ENCODE measurements around the gene RASD2.

Gene RASD2

GRCh38 chr22:35582218-35582860, 41.7 kb downstream of the RASD2 start:
- H3K4me1 ChIP-seq (ENCODE audit: control insufficient read depth, insufficient read depth, low read length) = no peaks in the 10 kb centered on the region
- H3K36me3 ChIP-seq (ENCODE audit: control insufficient read depth, insufficient read depth, low read length) = no peaks in the 10 kb centered on the region
- no peaks in the 10 kb centered on the region for H3K27me3 ChIP-seq (ENCODE audit: control insufficient read depth, insufficient read depth, low read length)
- no peaks in the 10 kb centered on the region for H3K9me3 ChIP-seq (ENCODE audit: control insufficient read depth, insufficient read depth, low read length)
- H3K9ac ChIP-seq (ENCODE audit: low read depth, low read length) = no peak overlapping the region
- H3K4me3 ChIP-seq (ENCODE audit: low read depth, low read length) = no peak overlapping the region

- Histone ChIP-seq H3K27me3 (ENCODE audit: control insufficient read depth, insufficient read depth, low read length) (no peaks in the 10 kb centered on the region), H3K36me3 (ENCODE audit: control insufficient read depth, insufficient read depth, low read length) (no peaks in the 10 kb centered on the region), H3K9me3 (ENCODE audit: control insufficient read depth, insufficient read depth, low read length) (no peaks in the 10 kb centered on the region), H3K9ac (ENCODE audit: low read depth, low read length) (no peak overlapping the region), H3K4me3 (ENCODE audit: low read depth, low read length) (peak overlapping the region; percentile 26), H3K4me1 (ENCODE audit: control insufficient read depth, insufficient read depth, low read length) (no peaks in the 10 kb centered on the region)
These were observed 42.4 kb downstream of the RASD2 start for GRCh38 chr22:35582861-35583670.

- Histone ChIP-seq H3K4me1 (ENCODE audit: control insufficient read depth, insufficient read depth, low read length) (no peaks in the 10 kb centered on the region), H3K36me3 (ENCODE audit: control insufficient read depth, insufficient read depth, low read length) (no peaks in the 10 kb centered on the region), H3K27me3 (ENCODE audit: control insufficient read depth, insufficient read depth, low read length) (no peaks in the 10 kb centered on the region), H3K4me3 (ENCODE audit: low read depth, low read length) (no peak overlapping the region), H3K9me3 (ENCODE audit: control insufficient read depth, insufficient read depth, low read length) (no peaks in the 10 kb centered on the region), H3K9ac (ENCODE audit: low read depth, low read length) (no peak overlapping the region)
These were observed 46.1 kb downstream of the RASD2 start for GRCh38 chr22:35586771-35587170.

- H3K4me1 ChIP-seq (ENCODE audit: control insufficient read depth, insufficient read depth, low read length) = no peaks in the 10 kb centered on the region
- no peak overlapping the region for H3K9ac ChIP-seq (ENCODE audit: low read depth, low read length)
- H3K4me3 ChIP-seq (ENCODE audit: low read depth, low read length) = no peak overlapping the region
- no peaks in the 10 kb centered on the region for H3K9me3 ChIP-seq (ENCODE audit: control insufficient read depth, insufficient read depth, low read length)
- H3K27me3 ChIP-seq (ENCODE audit: control insufficient read depth, insufficient read depth, low read length) = no peaks in the 10 kb centered on the region
- no peaks in the 10 kb centered on the region for H3K36me3 ChIP-seq (ENCODE audit: control insufficient read depth, insufficient read depth, low read length)
These were observed 46.8 kb downstream of the RASD2 start for GRCh38 chr22:35587447-35587870.

GRCh38 chr22:35587896-35588295, 47.3 kb downstream of the RASD2 start:
- Histone ChIP-seq H3K4me3 (ENCODE audit: low read depth, low read length) (no peak overlapping the region), H3K36me3 (ENCODE audit: control insufficient read depth, insufficient read depth, low read length) (no peaks in the 10 kb centered on the region), H3K9me3 (ENCODE audit: control insufficient read depth, insufficient read depth, low read length) (no peaks in the 10 kb centered on the region), H3K9ac (ENCODE audit: low read depth, low read length) (no peak overlapping the region), H3K4me1 (ENCODE audit: control insufficient read depth, insufficient read depth, low read length) (no peaks in the 10 kb centered on the region), H3K27me3 (ENCODE audit: control insufficient read depth, insufficient read depth, low read length) (no peaks in the 10 kb centered on the region)

GRCh38 chr22:35589071-35589755, 48.6 kb downstream of the RASD2 start:
- Histone ChIP-seq H3K9ac (ENCODE audit: low read depth, low read length) (no peak overlapping the region), H3K4me1 (ENCODE audit: control insufficient read depth, insufficient read depth, low read length) (peaks cover 3% of the 10 kb centered on the region), H3K36me3 (ENCODE audit: control insufficient read depth, insufficient read depth, low read length) (no peaks in the 10 kb centered on the region), H3K4me3 (ENCODE audit: low read depth, low read length) (no peak overlapping the region), H3K27me3 (ENCODE audit: control insufficient read depth, insufficient read depth, low read length) (no peaks in the 10 kb centered on the region), H3K9me3 (ENCODE audit: control insufficient read depth, insufficient read depth, low read length) (no peaks in the 10 kb centered on the region)

- H3K36me3 ChIP-seq (ENCODE audit: control insufficient read depth, insufficient read depth, low read length) = no peaks in the 10 kb centered on the region
- H3K9me3 ChIP-seq (ENCODE audit: control insufficient read depth, insufficient read depth, low read length) = no peaks in the 10 kb centered on the region
- H3K27me3 ChIP-seq (ENCODE audit: control insufficient read depth, insufficient read depth, low read length) = no peaks in the 10 kb centered on the region
- H3K4me1 ChIP-seq (ENCODE audit: control insufficient read depth, insufficient read depth, low read length) = peaks cover 3% of the 10 kb centered on the region
- no peak overlapping the region for H3K4me3 ChIP-seq (ENCODE audit: low read depth, low read length)
- no peak overlapping the region for H3K9ac ChIP-seq (ENCODE audit: low read depth, low read length)
These were observed 49.1 kb downstream of the RASD2 start for GRCh38 chr22:35589756-35590093.

- Histone ChIP-seq H3K27me3 (ENCODE audit: control insufficient read depth, insufficient read depth, low read length) (no peaks in the 10 kb centered on the region), H3K9me3 (ENCODE audit: control insufficient read depth, insufficient read depth, low read length) (no peaks in the 10 kb centered on the region), H3K4me1 (ENCODE audit: control insufficient read depth, insufficient read depth, low read length) (peaks cover 3% of the 10 kb centered on the region), H3K4me3 (ENCODE audit: low read depth, low read length) (no peak overlapping the region), H3K9ac (ENCODE audit: low read depth, low read length) (no peak overlapping the region), H3K36me3 (ENCODE audit: control insufficient read depth, insufficient read depth, low read length) (no peaks in the 10 kb centered on the region)
These were observed 50.1 kb downstream of the RASD2 start for GRCh38 chr22:35590634-35591295.

GRCh38 chr22:35591714-35592417, 51.2 kb downstream of the RASD2 start:
- Histone ChIP-seq H3K4me1 (ENCODE audit: control insufficient read depth, insufficient read depth, low read length) (peaks cover 3% of the 10 kb centered on the region), H3K36me3 (ENCODE audit: control insufficient read depth, insufficient read depth, low read length) (no peaks in the 10 kb centered on the region), H3K9ac (ENCODE audit: low read depth, low read length) (no peak overlapping the region), H3K4me3 (ENCODE audit: low read depth, low read length) (no peak overlapping the region), H3K27me3 (ENCODE audit: control insufficient read depth, insufficient read depth, low read length) (no peaks in the 10 kb centered on the region), H3K9me3 (ENCODE audit: control insufficient read depth, insufficient read depth, low read length) (no peaks in the 10 kb centered on the region)

GRCh38 chr22:35592418-35592967, 51.9 kb downstream of the RASD2 start:
- Histone ChIP-seq H3K27me3 (ENCODE audit: control insufficient read depth, insufficient read depth, low read length) (no peaks in the 10 kb centered on the region), H3K4me1 (ENCODE audit: control insufficient read depth, insufficient read depth, low read length) (peaks cover 3% of the 10 kb centered on the region), H3K36me3 (ENCODE audit: control insufficient read depth, insufficient read depth, low read length) (no peaks in the 10 kb centered on the region), H3K4me3 (ENCODE audit: low read depth, low read length) (no peak overlapping the region), H3K9me3 (ENCODE audit: control insufficient read depth, insufficient read depth, low read length) (no peaks in the 10 kb centered on the region), H3K9ac (ENCODE audit: low read depth, low read length) (no peak overlapping the region)
